Subcutaneous abdominal adipose tissue (tissue), 5 donors: ENCODE data around the gene TTC8.
"Not testable (repeated sequence)": the region's sequence is repeated elsewhere in the genome, so short reads cannot be mapped to it uniquely, and the experiment has no call there.

Source experiments
- H3K27ac ChIP-seq: one replicate; pipeline ENCODE4 v1.7.0; 2013; ENCODE audit warnings: low read depth, mild to moderate bottlenecking, inconsistent platforms, low read length, moderate library complexity
- H3K27me3 ChIP-seq, 5 donors: one replicate each; pipeline ENCODE4 v1.7.0; 2013; ENCODE audit warnings: low read length in 5 of 5, inconsistent platforms in 1 of 5; ENCODE audit not compliant: control insufficient read depth in 5 of 5, insufficient read depth in 4 of 5
- H3K36me3 ChIP-seq, 5 donors: one replicate each; pipeline ENCODE4 v1.7.0; 2013; ENCODE audit warnings: low read length in 5 of 5; ENCODE audit not compliant: control insufficient read depth in 5 of 5, insufficient read depth in 5 of 5
- H3K4me1 ChIP-seq, 5 donors: one replicate each; pipeline ENCODE4 v1.7.0; 2013; ENCODE audit warnings: low read length in 5 of 5, mild to moderate bottlenecking in 3 of 5, moderate library complexity in 1 of 5; ENCODE audit not compliant: control insufficient read depth in 5 of 5, insufficient read depth in 5 of 5
- H3K4me3 ChIP-seq, 5 donors: one replicate each; pipeline ENCODE4 v1.7.0; 2013; ENCODE audit warnings: low read length in 5 of 5, low read depth in 1 of 5
- H3K9ac ChIP-seq, 5 donors: one replicate each; pipeline ENCODE4 v1.7.0; 2013; ENCODE audit warnings: low read length in 5 of 5, mild to moderate bottlenecking in 4 of 5, moderate library complexity in 3 of 5
- H3K9me3 ChIP-seq, 5 donors: one replicate each; pipeline ENCODE4 v1.7.0; 2013; ENCODE audit warnings: low read length in 5 of 5; ENCODE audit not compliant: control insufficient read depth in 5 of 5
- donor health status: healthy.
- donor health status: healthy.
- donor health status: healthy.
- donor health status: healthy.
- donor health status: healthy.

Gene TTC8

GRCh38 chr14:88793259-88793625, 31.2 kb upstream of the TTC8 start:
- Histone ChIP-seq H3K27me3 (no peaks in the 10 kb centered on the region), H3K36me3 (no peaks in the 10 kb centered on the region), H3K9ac (peak overlapping the region in 3 of 5 donors; percentile 31 to 84 (median 59)), H3K4me3 (peak overlapping the region; percentile 62 to 84 (median 76)), H3K4me1 (peaks cover 0 to 15% (median 13%) of the 10 kb centered on the region in 5 donors), H3K27ac (no peak overlapping the region), H3K9me3 (no peaks in the 10 kb centered on the region)

DNA sequence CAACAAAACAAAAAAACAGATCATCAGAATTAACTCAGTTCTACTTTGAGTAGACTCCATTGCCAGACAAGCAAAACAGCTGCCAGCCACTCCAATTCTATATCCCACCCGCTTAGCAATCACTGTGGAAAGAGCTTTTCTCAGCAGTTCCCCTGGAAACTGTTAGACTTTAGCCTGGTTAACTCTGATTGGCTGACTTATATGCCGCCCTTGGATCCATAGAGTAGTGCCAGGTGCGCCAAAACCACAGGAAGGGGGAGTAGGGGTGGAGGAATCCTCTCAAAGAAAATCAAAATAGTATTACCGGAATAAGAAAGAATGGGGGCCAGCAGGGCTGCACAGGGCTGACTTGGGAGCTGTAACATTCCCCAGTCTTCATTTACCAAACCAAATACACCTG, 26.3 kb upstream of the TTC8 start:
- Histone ChIP-seq H3K9ac (no peak overlapping the region), H3K9me3 (no peaks in the 10 kb centered on the region), H3K4me1 (peaks cover 0 to 4% (median 4%) of the 10 kb centered on the region in 5 donors), H3K36me3 (no peaks in the 10 kb centered on the region), H3K4me3 (no peak overlapping the region), H3K27ac (no peak overlapping the region), H3K27me3 (peaks cover 0 to 4% (median 0%) of the 10 kb centered on the region in 5 donors)

- Histone ChIP-seq H3K4me1 (no peaks in the 10 kb centered on the region), H3K27ac (no peak overlapping the region), H3K4me3 (no peak overlapping the region), H3K36me3 (no peaks in the 10 kb centered on the region), H3K9me3 (peaks cover 0 to 4% (median 0%) of the 10 kb centered on the region in 5 donors), H3K27me3 (peaks cover 0 to 6% (median 0%) of the 10 kb centered on the region in 5 donors), H3K9ac (no peak overlapping the region)
Measured at GRCh38 chr14:88799522-88799921, 24.9 kb upstream of the TTC8 start.

- no peak overlapping the region for H3K4me3 ChIP-seq
- no peak overlapping the region for H3K27ac ChIP-seq
- H3K36me3 ChIP-seq, result no peaks in the 10 kb centered on the region
- no peak overlapping the region for H3K9ac ChIP-seq
- H3K9me3 ChIP-seq, result peaks cover 0 to 4% (median 0%) of the 10 kb centered on the region in 5 donors
- H3K4me1 ChIP-seq, result no peaks in the 10 kb centered on the region
- H3K27me3 ChIP-seq, result peaks cover 0 to 6% (median 0%) of the 10 kb centered on the region in 5 donors
Measured at GRCh38 chr14:88802596-88802995, 21.9 kb upstream of the TTC8 start.

DNA sequence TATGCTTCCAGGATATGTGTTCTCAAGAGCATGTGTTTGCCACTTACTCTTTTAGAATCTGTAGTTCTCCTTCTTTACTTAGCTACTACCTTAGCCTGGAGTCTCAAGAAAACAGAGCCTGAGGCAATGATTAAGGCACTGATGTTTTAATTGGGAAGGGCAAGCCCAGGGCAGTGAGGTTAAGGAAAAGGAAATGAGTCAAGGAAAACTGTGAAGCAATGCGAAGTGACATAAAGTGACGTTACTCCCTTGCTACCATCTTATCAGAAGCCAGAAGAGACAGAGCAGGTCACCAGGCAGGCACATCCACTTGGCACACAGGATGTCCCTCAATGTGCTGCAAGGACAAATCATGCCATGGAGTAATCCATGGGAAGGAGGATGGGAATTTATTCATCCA, 20.4 kb upstream of the TTC8 start:
- H3K4me1 ChIP-seq, result no peaks in the 10 kb centered on the region
- H3K4me3 ChIP-seq, result no peak overlapping the region
- peaks cover 0 to 16% (median 9%) of the 10 kb centered on the region in 5 donors for H3K9me3 ChIP-seq
- H3K27me3 ChIP-seq, result peaks cover 0 to 6% (median 0%) of the 10 kb centered on the region in 5 donors
- H3K27ac ChIP-seq, result no peak overlapping the region
- no peak overlapping the region for H3K9ac ChIP-seq
- no peaks in the 10 kb centered on the region for H3K36me3 ChIP-seq

DNA sequence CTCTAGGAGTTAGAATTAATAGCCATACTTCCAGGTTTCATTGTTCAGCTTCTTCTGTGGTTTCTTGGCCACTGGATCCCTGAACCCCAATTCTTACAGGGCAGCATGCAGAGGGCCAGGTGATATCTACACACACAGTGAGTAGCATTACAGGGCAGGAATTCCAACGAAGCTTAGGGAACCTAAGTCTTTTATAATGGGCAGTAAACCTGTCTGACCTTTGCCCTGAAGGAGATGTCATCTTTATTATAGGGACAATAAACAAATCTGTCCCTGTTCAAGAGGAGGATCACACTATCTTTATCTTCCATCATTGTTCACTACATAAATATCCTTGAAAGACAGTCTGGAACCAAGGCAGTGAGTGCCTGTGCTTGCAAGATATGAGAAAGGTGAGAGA, 20.0 kb upstream of the TTC8 start:
- Histone ChIP-seq H3K4me1 (no peaks in the 10 kb centered on the region), H3K27ac (no peak overlapping the region), H3K4me3 (no peak overlapping the region), H3K9ac (no peak overlapping the region), H3K9me3 (peaks cover 0 to 18% (median 13%) of the 10 kb centered on the region in 5 donors), H3K27me3 (peaks cover 0 to 6% (median 0%) of the 10 kb centered on the region in 5 donors), H3K36me3 (no peaks in the 10 kb centered on the region)

- Histone ChIP-seq H3K9ac (no peak overlapping the region), H3K27ac (no peak overlapping the region), H3K4me1 (no peaks in the 10 kb centered on the region), H3K36me3 (no peaks in the 10 kb centered on the region), H3K9me3 (peaks cover 0 to 18% (median 14%) of the 10 kb centered on the region in 5 donors), H3K27me3 (peaks cover 0 to 1% (median 0%) of the 10 kb centered on the region in 5 donors), H3K4me3 (no peak overlapping the region)
Measured at GRCh38 chr14:88808359-88808758, 16.1 kb upstream of the TTC8 start.

GRCh38 chr14:88815980-88816379, 8.5 kb upstream of the TTC8 start:
- Histone ChIP-seq H3K9ac (no peak overlapping the region), H3K9me3 (no peaks in the 10 kb centered on the region), H3K4me3 (no peak overlapping the region), H3K36me3 (no peaks in the 10 kb centered on the region), H3K27me3 (no peaks in the 10 kb centered on the region), H3K4me1 (no peaks in the 10 kb centered on the region), H3K27ac (no peak overlapping the region)

DNA sequence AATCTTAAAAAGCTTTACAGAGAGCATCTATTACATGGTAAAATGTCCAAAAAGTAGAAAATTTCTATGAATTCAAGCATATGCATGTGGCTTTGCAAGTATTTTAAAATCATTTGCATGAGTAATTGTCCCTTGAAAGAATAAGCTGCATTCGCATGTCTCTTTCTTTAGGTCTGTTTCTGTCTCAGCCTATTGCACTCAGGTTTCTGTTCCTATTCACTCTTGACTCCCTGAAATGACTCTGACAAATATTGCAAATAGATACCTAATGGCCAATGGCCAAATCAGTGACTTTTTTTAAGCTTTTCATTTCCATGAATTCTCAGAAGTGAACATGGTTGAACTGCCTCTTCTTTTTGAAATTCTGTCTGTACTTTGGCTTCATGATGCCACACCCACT, 6.4 kb upstream of the TTC8 start:
- Histone ChIP-seq H3K27ac (no peak overlapping the region), H3K36me3 (no peaks in the 10 kb centered on the region)

GRCh38 chr14:88819674-88820073, 4.8 kb upstream of the TTC8 start:
- not testable (repeated sequence) for H3K27me3 ChIP-seq, H3K4me1 ChIP-seq, H3K27ac ChIP-seq, H3K36me3 ChIP-seq, H3K9me3 ChIP-seq, H3K4me3 ChIP-seq, H3K9ac ChIP-seq

More for the DNA sequence above, 6.4 kb upstream of the TTC8 start:
- Histone ChIP-seq H3K9ac (no peak overlapping the region), H3K4me3 (no peak overlapping the region), H3K27me3 (no peaks in the 10 kb centered on the region), H3K9me3 (no peaks in the 10 kb centered on the region), H3K4me1 (no peaks in the 10 kb centered on the region)

DNA sequence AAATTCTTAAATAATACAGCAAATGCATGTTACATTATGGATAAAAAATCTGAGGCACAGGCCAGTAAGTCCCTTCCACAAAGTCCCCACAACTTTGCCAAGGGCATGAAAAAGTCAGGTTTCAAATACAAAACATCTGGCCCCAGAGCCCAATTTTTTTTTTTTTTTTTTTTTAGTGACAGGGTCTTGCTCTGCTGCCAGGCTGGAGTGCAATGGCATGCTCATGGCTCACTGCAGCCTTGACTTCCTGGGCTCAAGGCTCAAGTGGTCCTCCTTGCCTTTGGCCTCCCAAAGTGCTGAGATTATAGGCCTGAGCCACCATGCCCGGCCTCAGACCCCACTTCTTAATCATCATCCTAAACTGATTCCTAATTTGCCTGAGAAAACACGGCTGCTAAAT, 3.1 kb upstream of the TTC8 start:
- no peaks in the 10 kb centered on the region for H3K27me3 ChIP-seq
- no peak overlapping the region for H3K4me3 ChIP-seq
- H3K4me1 ChIP-seq, result peaks cover 0 to 16% (median 15%) of the 10 kb centered on the region in 5 donors
- H3K36me3 ChIP-seq, result no peaks in the 10 kb centered on the region
- H3K27ac ChIP-seq, result no peak overlapping the region
- H3K9me3 ChIP-seq, result no peaks in the 10 kb centered on the region
- H3K9ac ChIP-seq, result no peak overlapping the region
